ENCODE results near the gene ATP10B.

- TF ChIP-seq, protein P1, sequence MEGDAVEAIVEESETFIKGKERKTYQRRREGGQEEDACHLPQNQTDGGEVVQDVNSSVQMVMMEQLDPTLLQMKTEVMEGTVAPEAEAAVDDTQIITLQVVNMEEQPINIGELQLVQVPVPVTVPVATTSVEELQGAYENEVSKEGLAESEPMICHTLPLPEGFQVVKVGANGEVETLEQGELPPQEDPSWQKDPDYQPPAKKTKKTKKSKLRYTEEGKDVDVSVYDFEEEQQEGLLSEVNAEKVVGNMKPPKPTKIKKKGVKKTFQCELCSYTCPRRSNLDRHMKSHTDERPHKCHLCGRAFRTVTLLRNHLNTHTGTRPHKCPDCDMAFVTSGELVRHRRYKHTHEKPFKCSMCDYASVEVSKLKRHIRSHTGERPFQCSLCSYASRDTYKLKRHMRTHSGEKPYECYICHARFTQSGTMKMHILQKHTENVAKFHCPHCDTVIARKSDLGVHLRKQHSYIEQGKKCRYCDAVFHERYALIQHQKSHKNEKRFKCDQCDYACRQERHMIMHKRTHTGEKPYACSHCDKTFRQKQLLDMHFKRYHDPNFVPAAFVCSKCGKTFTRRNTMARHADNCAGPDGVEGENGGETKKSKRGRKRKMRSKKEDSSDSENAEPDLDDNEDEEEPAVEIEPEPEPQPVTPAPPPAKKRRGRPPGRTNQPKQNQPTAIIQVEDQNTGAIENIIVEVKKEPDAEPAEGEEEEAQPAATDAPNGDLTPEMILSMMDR (IDR thresholded peaks at IDR 0.05) = no peak
- TF ChIP-seq POLR2A (IDR thresholded peaks at IDR 0.05) (no peak), EP300 (IDR thresholded peaks at IDR 0.05) (no peak)
These were observed 104.5 kb downstream of the ATP10B start for GRCh38 chr5:160747559-160747958.

Data from tibial nerve (tissue), 4 donors.